HFF-Myc (cell line): Measurements from ENCODE around the gene CPNE6.

Source experiments
- DNase-seq: peaks from one replicate; pipeline ENCODE4 v3.0.0-alpha.2; 2011; ENCODE audit warnings: low read depth; ENCODE audit errors: extremely low read depth
- H3K4me3 ChIP-seq: replicated peaks from 2 replicates; pipeline ENCODE4 v1.5.1; 2011; ENCODE audit warnings: low read depth, mild to moderate bottlenecking, control low read depth, low read length
- TF ChIP-seq, protein P1 (sequence below): IDR thresholded peaks from 2 replicates; pipeline ENCODE4 v1.5.1; 2012; ENCODE audit warnings: mild to moderate bottlenecking, low read depth, low read length, control low read depth; ENCODE audit errors: missing control alignments

The CPNE6 gene

DNA sequence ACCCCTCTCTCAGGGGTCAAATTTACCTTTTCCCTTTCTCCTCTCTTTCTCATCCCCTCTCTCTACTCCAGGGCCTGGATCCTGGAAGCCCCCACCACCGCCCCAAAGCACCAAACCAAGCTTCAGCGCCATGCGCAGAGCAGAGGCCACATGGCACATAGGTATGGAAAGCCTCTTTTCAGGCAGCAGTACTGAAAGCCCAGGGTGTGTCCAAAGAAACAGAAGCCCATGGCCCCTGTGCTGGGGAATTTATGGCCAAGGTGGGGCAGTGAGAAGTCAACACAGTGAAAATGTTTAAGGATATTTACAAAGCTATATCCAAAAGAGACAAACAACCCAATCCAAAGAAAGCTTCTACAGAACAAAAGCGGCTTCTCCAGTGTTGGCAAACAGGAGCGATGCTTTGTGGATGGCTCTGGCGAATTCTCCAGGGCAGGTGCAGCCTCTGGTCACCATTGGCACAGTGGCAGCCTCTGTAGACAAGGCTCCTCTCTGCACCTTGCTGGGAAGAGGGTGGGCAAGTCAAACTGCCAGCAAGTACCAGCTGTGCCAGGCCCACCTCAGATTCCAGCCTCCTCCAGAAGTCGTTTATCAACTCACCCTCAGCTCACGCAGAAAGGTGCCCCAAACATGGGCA lies 4.7 kb upstream of the CPNE6 start:
- no peak for DNase-seq
- no peak overlapping the region for H3K4me3 ChIP-seq
- TF ChIP-seq, protein P1, sequence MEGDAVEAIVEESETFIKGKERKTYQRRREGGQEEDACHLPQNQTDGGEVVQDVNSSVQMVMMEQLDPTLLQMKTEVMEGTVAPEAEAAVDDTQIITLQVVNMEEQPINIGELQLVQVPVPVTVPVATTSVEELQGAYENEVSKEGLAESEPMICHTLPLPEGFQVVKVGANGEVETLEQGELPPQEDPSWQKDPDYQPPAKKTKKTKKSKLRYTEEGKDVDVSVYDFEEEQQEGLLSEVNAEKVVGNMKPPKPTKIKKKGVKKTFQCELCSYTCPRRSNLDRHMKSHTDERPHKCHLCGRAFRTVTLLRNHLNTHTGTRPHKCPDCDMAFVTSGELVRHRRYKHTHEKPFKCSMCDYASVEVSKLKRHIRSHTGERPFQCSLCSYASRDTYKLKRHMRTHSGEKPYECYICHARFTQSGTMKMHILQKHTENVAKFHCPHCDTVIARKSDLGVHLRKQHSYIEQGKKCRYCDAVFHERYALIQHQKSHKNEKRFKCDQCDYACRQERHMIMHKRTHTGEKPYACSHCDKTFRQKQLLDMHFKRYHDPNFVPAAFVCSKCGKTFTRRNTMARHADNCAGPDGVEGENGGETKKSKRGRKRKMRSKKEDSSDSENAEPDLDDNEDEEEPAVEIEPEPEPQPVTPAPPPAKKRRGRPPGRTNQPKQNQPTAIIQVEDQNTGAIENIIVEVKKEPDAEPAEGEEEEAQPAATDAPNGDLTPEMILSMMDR = no peak

DNA sequence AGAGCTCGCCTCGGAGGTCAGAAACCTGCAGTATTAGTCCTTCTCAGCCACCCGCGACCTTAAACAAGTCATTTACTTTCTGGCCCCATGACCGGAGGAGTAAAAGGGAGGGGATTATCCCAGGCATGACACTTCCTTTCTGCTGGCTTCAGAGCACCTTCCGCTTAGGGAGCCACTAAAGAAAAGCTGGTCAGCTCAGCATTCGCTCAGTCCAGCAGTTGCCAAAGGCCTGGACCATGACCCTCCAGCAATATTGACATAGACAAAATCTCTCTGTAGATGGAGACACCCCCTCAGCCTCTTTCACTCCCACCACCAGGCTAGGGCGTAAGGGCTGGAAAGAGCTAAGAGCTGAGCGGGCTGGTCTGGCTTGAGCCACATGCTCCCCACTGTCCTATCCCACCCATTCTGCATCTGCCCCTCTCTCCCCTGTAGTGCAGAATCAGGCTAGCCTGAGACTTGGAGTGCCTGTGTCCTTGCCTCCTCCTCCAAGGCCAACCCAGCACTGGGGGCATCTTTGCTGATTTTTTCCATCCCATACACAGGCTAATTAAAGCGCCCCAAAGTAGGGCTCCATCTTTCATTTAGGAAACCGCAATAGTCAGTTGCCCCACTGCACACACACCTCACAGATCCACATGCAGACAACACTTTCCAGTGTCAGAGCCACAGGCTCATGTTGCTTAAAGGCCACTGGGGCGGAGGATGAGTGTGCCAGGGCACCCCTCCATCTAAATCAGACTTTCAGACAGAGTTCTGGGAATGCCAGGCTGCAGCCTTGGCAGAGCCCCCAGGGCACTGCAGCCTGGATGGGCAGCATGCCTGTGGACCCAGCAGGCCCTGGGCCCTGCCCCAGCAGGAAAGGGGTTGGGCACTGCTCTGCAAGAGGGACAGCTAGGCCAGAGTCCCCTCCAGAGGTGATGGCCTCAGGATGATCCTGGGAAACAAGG lies 4.0 kb upstream of the CPNE6 start:
- H3K4me3 ChIP-seq = no peak overlapping the region
- TF ChIP-seq, protein P1 = no peak
- DNase-seq = no peak

DNA sequence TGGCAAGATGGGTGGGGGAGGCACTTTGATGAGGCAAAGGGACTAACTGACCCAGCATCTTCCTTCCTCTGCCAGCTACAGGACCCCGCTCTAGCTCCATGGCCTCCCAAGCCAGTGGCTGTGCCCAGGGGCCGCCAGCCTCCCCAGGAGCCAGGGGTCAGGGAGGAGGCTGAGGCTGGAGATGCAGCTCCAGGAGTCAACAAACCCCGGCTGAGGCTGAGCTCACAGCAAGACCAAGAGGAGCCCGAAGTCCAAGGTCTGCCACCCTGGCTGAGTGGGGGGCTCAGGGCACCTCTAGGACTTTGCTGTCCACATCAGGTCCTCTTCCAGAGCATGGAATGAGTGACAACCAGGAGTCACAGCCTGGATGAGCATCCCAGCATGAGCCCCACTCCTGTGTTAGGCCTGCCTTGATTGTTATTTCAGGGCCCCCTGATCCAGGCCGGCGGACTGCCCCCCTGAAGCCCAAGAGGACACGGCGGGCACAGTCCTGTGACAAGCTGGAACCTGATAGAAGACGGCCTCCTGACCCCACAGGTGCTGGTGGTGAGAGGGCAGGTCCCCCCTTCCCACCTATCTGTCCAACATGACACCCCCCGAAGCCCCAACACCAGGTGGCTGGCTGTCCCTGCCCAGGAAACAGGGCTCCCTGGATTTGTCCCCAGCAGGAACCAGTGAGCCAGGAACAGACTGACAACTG lies 2.5 kb upstream of the CPNE6 start:
- DNase-seq = no peak
- TF ChIP-seq, protein P1 = no peak
- H3K4me3 ChIP-seq = no peak overlapping the region

DNA sequence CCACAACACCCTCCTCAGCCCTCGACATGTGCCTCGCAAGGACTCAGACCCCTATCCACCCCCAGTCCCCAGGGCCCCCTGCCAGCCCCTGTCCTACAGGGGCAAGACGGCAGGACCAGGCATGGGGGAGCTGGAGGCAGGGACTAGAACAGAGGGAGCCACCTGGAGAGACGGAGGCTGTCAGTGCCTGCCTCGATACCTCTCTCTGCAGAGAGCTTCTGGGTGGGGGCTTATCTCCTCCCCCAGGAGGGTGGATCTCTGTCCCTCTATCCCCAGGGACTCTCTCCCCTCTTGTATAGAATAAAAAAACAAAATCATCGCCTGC lies 2.0 kb upstream of the CPNE6 start:
- TF ChIP-seq, protein P1 = no peak
- no peak for DNase-seq

DNA sequence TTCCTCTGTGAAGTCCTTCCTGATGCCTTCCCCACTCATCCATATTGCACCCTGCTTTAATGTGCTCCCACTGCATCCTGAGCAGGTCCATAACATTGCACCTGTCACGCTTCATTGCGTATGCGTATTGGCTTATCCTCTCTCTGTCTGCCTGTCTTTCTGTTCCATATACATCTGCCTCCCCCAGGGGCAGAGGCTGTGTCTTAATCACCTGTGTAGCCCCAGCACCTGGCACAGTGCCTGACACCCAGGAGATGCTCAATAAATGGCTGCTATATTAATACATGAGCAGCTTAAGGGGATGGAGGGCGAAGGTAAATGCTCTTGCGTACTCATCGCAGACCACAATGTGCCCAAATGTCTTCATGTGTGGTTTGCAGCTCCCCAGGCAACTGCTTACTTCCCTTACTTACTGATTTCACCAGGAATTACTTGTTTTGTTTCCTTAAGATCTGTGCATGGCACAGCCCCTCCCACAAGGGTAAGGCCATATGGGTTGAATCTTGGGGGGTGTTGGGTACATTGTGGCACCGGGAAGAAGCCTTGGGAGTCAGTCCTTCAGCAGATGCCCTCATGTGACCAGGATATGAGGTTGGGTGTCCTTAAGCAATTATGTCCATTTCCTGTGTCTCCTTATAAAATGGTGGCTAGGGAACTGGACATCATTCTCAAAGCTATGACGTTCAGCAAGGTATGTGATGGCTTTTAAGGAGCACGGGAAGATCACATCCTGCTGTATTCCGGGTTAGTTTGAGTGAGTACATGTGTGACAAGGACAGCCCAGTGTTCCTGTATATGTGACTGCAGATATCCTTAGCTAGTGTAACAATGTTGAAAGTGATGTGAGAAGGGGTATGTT lies 848 bp upstream of the CPNE6 start:
- DNase-seq = no peak
- TF ChIP-seq, protein P1 = no peak
- no peak overlapping the region for H3K4me3 ChIP-seq

More for the DNA sequence above, 2.0 kb upstream of the CPNE6 start:
- no peak overlapping the region for H3K4me3 ChIP-seq

DNA sequence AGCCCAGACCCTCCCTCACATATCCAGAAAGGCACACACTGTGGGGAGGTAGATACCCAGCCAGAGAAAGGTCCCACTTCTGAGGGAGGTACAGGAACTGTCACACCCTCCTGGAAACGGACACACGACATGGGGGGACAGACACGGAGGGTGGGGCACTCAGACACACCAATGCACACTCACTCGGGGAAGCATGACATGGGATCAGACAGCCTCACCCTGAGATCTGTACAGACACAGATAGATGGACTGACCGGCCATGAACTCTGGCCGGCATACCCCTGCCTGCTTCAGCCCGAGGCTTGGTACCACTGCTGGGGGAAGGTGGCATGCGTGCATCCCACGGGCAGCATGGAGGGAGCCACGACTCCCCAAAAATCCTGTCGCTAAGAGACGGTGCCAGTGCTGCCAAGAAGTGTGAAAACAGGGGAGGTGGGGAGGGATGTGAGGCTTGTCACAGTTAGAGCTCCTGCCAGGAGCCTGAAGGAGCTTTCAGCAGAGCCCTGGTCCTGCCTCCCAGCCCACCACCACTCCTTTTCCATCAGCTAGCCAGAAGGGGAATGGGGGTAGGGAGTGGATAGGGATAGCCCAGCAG lies 571 bp downstream of the CPNE6 start:
- no peak for DNase-seq
- H3K4me3 ChIP-seq = no peak overlapping the region
- TF ChIP-seq, protein P1 = no peak
